Rectal smooth muscle tissue (tissue), 1 donor: ENCODE results near the gene UPF3A.
"Not testable (repeated sequence)": the region's sequence is repeated elsewhere in the genome, so short reads cannot be mapped to it uniquely, and the experiment has no call there.

Experiments used
- H3K27ac ChIP-seq: one replicate; pipeline ENCODE4 v1.7.0; 2013; ENCODE audit warnings: low read depth, low read length, inconsistent platforms
- H3K27me3 ChIP-seq: one replicate; pipeline ENCODE4 v1.7.0; 2013; ENCODE audit warnings: low read length; ENCODE audit not compliant: control insufficient read depth, insufficient read depth
- H3K36me3 ChIP-seq: one replicate; pipeline ENCODE4 v1.7.0; 2013; ENCODE audit warnings: low read length; ENCODE audit not compliant: control insufficient read depth, insufficient read depth
- H3K4me1 ChIP-seq: one replicate; pipeline ENCODE4 v1.7.0; 2013; ENCODE audit warnings: low read length; ENCODE audit not compliant: control insufficient read depth, insufficient read depth
- H3K4me3 ChIP-seq: one replicate; pipeline ENCODE4 v1.7.0; 2013; ENCODE audit warnings: low read length
- H3K9ac ChIP-seq: one replicate; pipeline ENCODE4 v1.7.0; 2013; ENCODE audit warnings: low read length

The UPF3A gene

DNA sequence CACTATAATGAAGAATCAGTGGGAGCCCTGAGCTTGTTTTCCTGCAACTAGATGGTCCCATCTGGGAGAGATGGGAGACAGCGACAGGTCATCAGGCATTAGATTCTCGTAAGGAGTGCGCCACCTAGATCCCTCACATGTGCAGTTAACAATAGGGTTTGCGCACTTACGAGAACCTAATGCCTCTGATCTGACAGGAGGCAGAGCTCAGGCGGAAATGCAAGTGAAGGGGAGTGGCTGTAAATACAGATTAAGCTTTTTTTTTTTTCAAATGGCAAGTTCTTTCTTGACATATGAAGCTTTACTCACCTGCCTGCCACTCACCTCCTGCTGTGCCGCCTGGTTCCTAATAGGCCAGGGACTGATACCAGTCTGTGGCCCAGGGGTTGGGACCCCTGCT, 32.3 kb upstream of the UPF3A start:
- Histone ChIP-seq H3K4me1 (no peaks in the 10 kb centered on the region), H3K27me3 (no peaks in the 10 kb centered on the region), H3K36me3 (peaks cover 25% of the 10 kb centered on the region), H3K9ac (no peak overlapping the region), H3K27ac (no peak overlapping the region), H3K4me3 (no peak overlapping the region)

DNA sequence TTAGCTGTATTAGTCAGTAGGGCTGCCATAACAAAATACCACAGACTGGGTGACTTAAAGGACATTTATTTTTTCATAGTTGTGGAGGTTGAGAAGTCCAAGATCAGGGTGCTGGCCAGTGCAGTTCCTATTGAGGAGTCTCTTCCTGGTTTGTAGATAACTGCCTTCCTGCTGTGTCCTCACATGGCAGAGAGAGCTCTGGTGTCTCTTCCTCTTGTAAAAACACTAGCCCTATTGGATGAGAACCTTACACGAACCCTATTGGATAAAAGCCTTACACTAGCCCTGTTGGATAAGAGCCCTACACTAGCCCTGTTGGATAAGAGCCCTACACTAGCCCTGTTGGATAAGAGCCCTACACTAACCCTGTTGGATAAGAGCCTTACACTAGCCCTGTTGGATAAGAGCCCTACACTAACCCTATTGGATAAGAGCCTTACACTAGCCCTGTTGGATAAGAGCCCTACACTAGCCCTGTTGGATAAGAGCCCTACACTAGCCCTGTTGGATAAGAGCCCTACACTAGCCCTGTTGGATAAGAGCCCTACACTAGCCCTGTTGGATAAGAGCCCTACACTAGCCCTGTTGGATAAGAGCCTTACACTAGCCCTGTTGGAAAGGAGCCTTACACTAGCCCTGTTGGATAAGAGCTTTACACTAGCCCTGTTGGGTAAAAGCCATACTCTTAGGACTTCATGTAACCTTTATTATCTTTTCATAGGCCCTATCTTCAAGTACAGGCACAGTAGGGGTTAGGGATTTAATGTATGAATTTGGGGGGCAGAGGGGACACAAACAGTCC, 29.6 kb upstream of the UPF3A start:
- H3K4me1 ChIP-seq, H3K27ac ChIP-seq, H3K4me3 ChIP-seq, H3K27me3 ChIP-seq, H3K9ac ChIP-seq: not testable (repeated sequence)
- H3K36me3 ChIP-seq, result peaks cover 17% of the 10 kb centered on the region

DNA sequence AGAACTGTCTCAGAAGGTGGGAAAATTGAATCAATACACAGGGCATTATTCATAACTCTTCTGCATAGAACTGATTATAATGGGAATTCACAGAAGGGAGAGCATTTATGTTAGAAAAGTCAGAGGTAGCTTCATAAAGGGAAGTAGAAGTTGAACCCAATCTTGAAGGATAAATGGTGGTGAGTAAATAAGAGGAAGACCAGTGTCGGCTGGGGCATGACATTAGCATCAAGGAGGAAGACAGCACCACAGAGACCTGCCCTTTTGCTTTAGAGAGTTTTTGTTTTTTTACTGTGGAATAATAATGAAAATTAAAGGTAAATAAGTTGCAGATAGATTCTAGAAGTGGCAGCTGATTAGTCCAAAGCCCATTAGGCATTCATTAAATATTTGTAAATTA, 24.9 kb upstream of the UPF3A start:
- Histone ChIP-seq H3K9ac (no peak overlapping the region), H3K36me3 (peaks cover 24% of the 10 kb centered on the region), H3K4me1 (no peaks in the 10 kb centered on the region), H3K4me3 (no peak overlapping the region), H3K27me3 (no peaks in the 10 kb centered on the region), H3K27ac (no peak overlapping the region)

DNA sequence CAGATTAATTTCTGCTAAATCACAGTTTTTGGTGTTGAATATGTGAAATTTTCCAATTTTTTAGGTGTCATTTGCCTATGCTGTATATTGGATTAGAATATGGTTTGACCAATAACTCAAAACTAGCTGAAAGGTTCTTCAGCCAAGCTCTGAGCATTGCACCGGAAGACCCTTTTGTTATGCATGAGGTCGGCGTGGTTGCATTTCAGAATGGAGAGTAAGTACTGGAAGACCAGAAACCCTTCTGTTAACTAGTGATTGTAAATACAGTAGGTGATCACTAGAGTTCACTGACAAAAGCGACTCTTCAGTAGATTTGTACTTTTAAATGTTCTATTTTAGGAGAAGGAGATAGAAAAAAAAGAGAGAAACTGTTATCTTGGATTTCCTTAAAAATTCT, 24.4 kb upstream of the UPF3A start:
- no peak overlapping the region for H3K4me3 ChIP-seq
- no peak overlapping the region for H3K9ac ChIP-seq
- H3K27ac ChIP-seq, result no peak overlapping the region
- no peaks in the 10 kb centered on the region for H3K27me3 ChIP-seq
- H3K4me1 ChIP-seq, result no peaks in the 10 kb centered on the region
- H3K36me3 ChIP-seq, result peaks cover 24% of the 10 kb centered on the region

DNA sequence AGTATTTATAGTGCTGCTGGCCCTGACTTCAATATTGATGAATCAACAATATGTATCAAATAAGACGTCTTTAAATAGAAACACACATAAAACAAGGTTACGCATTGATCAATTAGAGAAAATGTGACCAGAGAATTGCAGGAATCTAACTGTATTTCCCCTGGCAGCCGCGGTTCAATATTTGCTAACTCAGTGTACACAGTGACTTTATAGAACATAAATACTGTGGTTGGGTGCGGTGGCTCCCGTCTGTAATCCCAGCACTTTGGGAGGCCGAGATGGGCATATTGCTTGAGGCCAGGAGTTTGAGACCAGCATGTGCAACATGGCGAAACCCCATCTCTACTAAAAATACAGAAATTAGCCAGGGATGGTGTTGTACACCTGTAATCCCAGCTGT, 22.8 kb upstream of the UPF3A start:
- Histone ChIP-seq H3K27ac (no peak overlapping the region), H3K27me3 (no peaks in the 10 kb centered on the region), H3K4me3 (no peak overlapping the region), H3K4me1 (no peaks in the 10 kb centered on the region), H3K36me3 (peaks cover 35% of the 10 kb centered on the region), H3K9ac (no peak overlapping the region)

DNA sequence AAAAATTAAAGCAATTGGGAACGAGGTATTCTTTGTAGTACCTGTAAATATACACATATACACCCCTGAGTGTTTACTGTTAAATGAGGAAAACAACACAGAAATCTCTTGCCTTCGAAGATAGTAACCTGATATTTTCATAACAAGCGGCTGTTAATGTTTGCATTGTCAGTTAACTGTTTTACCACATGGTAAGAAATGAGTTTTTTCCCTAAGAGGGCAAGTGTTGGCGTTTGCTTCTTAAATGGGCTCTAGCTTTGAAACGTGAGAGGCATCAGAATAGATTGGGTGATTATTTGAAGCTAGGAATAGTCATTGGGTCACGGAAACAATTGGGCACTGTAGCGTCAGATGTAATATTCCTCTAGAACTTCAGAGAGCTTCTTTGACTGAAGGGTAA, 22.0 kb upstream of the UPF3A start:
- Histone ChIP-seq H3K4me1 (no peaks in the 10 kb centered on the region), H3K36me3 (peaks cover 37% of the 10 kb centered on the region)

DNA sequence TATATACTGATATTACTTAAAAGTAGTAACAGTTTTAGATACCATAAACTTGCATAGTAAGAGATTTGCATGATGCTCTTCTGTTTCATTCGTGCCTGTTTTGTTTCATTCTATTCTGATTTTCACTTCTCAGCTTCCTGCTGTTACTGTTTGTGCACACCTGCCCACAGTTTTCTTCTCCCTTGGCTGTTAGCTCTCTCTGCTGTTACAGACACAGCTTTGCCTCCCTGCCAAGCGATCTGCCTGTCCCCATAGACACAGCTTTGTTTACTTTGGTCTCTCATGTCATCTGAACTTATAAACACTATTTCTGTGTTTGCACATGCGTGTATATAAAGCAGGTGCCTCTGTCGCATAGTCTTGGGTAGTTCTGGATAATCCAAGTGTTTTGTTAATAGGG, 21.4 kb upstream of the UPF3A start:
- Histone ChIP-seq H3K27ac (no peak overlapping the region), H3K4me3 (no peak overlapping the region), H3K27me3 (no peaks in the 10 kb centered on the region), H3K9ac (no peak overlapping the region), H3K4me1 (no peaks in the 10 kb centered on the region), H3K36me3 (peaks cover 39% of the 10 kb centered on the region)

More for the DNA sequence above, 22.0 kb upstream of the UPF3A start:
- H3K4me3 ChIP-seq, result no peak overlapping the region
- H3K27me3 ChIP-seq, result no peaks in the 10 kb centered on the region
- no peak overlapping the region for H3K27ac ChIP-seq
- H3K9ac ChIP-seq, result no peak overlapping the region

DNA sequence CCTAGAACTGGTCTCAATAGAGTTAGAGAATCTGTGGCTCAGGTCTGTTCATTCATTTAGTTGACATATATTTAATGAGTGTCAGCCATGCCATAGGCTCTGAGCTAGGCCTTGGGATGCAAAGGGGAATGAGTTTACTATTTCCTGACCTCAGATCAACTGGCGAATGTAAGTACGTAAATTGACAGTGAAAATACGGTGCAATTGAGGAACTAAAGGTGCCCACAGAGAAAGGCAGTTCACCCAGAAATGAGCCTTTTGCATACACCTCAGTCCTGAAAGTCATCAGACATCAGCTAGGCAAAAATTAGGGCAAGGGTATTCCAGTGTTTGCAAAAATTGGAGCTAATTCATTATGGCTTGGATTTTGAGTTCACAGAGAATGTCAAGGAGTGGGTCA, 20.6 kb upstream of the UPF3A start:
- Histone ChIP-seq H3K4me3 (no peak overlapping the region), H3K27ac (no peak overlapping the region), H3K27me3 (no peaks in the 10 kb centered on the region), H3K9ac (no peak overlapping the region), H3K36me3 (peaks cover 43% of the 10 kb centered on the region), H3K4me1 (no peaks in the 10 kb centered on the region)

DNA sequence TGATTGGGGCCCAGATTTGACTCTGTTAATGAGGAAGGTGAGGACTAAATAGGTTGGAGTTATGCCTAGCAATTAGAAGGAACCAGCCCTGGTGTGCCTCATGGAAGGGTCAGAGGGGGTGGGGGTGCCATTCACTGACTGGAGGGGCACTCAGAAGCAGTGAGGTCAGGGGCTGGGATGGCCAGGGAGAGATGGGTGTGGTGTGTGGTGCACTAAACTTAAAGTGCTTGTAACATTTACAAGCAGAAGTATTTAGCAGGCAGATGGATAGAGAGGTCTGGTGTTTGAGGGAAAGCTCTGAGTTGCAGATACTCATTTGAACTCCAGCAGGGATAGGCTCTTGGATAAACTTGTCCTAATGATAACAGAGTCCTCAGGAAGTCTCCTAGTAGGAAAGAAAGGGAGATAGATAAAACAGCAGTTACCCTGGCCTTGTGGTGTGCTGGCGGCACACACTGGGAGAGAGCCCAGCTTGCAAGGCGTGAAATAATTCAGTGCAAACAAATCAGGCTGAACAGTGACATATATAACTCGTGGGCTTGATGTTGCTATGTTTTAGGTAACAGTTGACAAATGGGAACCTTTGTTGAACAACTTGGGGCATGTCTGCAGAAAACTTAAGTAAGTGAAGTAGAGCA, 20.0 kb upstream of the UPF3A start:
- no peak overlapping the region for H3K4me3 ChIP-seq
- no peaks in the 10 kb centered on the region for H3K4me1 ChIP-seq
- H3K9ac ChIP-seq, result no peak overlapping the region
- no peaks in the 10 kb centered on the region for H3K27me3 ChIP-seq
- H3K27ac ChIP-seq, result no peak overlapping the region
- H3K36me3 ChIP-seq, result peaks cover 49% of the 10 kb centered on the region

DNA sequence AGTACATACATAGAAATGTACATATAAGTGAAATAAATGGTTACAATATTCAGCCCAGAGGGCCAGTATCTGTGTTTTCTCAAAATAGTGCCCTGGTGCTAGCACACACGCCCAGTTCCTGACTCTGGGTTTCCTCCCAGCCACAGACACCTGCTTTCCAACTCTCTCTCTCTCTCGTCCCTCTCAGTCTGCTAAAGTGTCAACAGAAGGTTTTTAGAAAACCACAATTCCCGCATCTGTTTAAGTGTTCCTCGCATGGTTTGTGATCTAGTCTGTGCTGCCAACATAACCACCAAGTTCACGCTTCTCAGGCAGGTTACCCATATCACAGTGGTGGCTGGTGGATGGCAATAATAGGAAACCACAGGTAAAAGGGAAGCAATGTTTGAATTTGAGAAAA, 17.8 kb upstream of the UPF3A start:
- Histone ChIP-seq H3K4me1 (no peaks in the 10 kb centered on the region), H3K4me3 (no peak overlapping the region), H3K27ac (no peak overlapping the region), H3K27me3 (no peaks in the 10 kb centered on the region), H3K9ac (no peak overlapping the region), H3K36me3 (peaks cover 53% of the 10 kb centered on the region)

DNA sequence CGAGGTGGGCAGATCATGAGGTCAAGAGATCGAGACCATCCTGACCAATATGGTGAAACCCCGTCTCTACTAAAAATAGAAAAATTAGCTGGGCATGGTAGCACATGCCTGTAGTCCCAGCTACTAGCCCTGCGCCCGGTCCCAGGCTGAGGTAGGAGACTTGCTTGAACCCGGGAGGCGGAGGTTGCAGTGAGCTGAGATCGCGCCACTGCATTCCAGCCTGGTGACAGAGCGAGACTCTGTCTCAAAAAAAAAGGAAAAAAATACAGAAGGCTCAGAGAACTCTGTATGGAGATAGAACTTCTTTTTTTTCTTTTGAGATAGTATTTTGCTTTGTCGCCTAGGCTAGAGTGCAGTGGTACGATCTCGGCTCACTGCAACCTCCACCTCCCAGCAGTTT, 17.1 kb upstream of the UPF3A start:
- H3K9ac ChIP-seq, H3K4me3 ChIP-seq, H3K27ac ChIP-seq, H3K27me3 ChIP-seq, H3K4me1 ChIP-seq: not testable (repeated sequence)
- peaks cover 56% of the 10 kb centered on the region for H3K36me3 ChIP-seq

DNA sequence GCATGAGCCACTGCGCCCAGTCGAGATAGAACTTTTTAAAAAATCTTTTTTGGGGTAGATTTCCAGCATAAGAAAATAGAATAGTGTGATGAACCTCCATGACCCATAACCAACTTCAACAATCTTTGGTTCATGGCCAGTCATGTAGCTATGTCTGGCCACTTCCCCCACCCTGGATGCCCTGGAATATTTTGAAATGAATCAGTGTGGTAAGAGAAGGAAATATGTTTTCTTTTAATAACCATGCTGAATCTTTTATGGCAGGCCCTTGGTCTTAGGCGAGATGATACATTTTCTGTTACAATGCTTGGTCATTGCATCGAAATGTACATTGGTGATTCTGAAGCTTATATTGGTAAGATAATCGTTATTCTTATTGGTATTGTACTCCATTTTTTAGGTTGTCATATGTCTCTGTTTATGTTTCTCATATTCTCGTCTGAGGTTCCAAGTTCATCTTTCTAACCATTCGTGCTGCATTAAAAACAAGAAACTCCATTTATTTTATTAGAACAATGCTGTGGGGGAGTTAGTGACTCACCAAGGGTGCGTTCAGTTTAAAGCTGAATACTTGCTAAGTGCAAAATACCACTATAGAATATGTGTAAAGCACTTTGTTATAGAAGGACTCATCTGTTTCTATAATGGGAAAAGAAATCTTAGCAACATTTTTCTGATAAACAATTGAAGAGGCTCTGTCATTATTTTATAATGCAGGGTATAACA, 16.4 kb upstream of the UPF3A start:
- Histone ChIP-seq H3K27ac (no peak overlapping the region), H3K27me3 (no peaks in the 10 kb centered on the region)

More for the DNA sequence above, 16.4 kb upstream of the UPF3A start:
- no peak overlapping the region for H3K9ac ChIP-seq
- H3K36me3 ChIP-seq, result peaks cover 51% of the 10 kb centered on the region
- H3K4me3 ChIP-seq, result no peak overlapping the region
- no peaks in the 10 kb centered on the region for H3K4me1 ChIP-seq
